Gastrocnemius medialis (tissue), 4 donors: Measurements from ENCODE around the gene IGF2BP2.

Source experiments
- POLR2A ChIP-seq, 2 donors: fragments of 450-650 bp; IDR thresholded peaks; one replicate each; pipeline ENCODE4 v1.6.1; 2017; ENCODE audit warnings: antibody characterized with exemption in 2 of 2, mild to moderate bottlenecking in 2 of 2, moderate library complexity in 2 of 2
- TF ChIP-seq, protein P1 (sequence below), 5 experiments: fragments of 450-650 bp in 3 of 5; fragments of 200-600 bp in 2 of 5; sonication (generic) in 2 of 5; IDR thresholded peaks in 4 of 5; conservative IDR thresholded peaks in 1 of 5; 1 replicate in 4 of 5; 2 replicates in 1 of 5; pipeline ENCODE4 v1.5.1; 2016 to 2019; ENCODE audit warnings: antibody characterized with exemption in 5 of 5, mild to moderate bottlenecking in 3 of 5, moderate library complexity in 3 of 5

DNA sequence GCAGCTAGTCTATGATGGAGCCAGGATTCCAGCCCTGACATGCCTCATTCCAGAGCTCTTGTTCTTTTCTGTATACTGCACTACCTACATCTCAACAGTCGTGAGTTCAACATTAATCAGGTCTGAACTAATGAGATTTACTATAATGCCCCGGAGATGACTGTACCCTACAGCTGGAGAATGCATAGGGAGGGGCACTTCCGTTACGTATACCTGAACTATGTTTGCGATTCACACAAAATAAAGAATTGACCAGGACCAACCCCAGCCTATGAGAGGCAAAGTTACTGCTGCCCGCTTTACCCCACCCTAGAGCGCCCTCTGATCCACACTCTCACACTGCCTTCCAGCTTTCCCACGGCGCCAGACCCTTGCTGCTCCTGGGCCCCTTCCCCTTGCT lies 97.0 kb downstream of the IGF2BP2 start:
- TF ChIP-seq, protein P1, sequence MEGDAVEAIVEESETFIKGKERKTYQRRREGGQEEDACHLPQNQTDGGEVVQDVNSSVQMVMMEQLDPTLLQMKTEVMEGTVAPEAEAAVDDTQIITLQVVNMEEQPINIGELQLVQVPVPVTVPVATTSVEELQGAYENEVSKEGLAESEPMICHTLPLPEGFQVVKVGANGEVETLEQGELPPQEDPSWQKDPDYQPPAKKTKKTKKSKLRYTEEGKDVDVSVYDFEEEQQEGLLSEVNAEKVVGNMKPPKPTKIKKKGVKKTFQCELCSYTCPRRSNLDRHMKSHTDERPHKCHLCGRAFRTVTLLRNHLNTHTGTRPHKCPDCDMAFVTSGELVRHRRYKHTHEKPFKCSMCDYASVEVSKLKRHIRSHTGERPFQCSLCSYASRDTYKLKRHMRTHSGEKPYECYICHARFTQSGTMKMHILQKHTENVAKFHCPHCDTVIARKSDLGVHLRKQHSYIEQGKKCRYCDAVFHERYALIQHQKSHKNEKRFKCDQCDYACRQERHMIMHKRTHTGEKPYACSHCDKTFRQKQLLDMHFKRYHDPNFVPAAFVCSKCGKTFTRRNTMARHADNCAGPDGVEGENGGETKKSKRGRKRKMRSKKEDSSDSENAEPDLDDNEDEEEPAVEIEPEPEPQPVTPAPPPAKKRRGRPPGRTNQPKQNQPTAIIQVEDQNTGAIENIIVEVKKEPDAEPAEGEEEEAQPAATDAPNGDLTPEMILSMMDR (IDR thresholded peaks at IDR 0.05 in 4 of 5, conservative IDR thresholded peaks at IDR 0.05 in 1 of 5) = no peak
- no peak for TF ChIP-seq POLR2A (IDR thresholded peaks at IDR 0.05)
